ENCODE measurements around the gene RIC1.

GRCh38 chr9:5767968-5768932 lies 139.3 kb downstream of the RIC1 start:
- TF ChIP-seq, protein P1, sequence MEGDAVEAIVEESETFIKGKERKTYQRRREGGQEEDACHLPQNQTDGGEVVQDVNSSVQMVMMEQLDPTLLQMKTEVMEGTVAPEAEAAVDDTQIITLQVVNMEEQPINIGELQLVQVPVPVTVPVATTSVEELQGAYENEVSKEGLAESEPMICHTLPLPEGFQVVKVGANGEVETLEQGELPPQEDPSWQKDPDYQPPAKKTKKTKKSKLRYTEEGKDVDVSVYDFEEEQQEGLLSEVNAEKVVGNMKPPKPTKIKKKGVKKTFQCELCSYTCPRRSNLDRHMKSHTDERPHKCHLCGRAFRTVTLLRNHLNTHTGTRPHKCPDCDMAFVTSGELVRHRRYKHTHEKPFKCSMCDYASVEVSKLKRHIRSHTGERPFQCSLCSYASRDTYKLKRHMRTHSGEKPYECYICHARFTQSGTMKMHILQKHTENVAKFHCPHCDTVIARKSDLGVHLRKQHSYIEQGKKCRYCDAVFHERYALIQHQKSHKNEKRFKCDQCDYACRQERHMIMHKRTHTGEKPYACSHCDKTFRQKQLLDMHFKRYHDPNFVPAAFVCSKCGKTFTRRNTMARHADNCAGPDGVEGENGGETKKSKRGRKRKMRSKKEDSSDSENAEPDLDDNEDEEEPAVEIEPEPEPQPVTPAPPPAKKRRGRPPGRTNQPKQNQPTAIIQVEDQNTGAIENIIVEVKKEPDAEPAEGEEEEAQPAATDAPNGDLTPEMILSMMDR (IDR thresholded peaks at IDR 0.05): no peak
- no peak for TF ChIP-seq POLR2A (IDR thresholded peaks at IDR 0.05)

Data from heart left ventricle (tissue), 13 donors.